ENCODE measurements around the gene PALD1. TPM values are rescaled to one million over a fixed set of nuclear protein-coding genes. Genes with fewer than 3 reads are reported as not detected.

The PALD1 gene
- total RNA-seq, 3 donors from 2014 or later (not counting 1 experiment from before 2014, with no cell fraction given), result 0.21 TPM; not detected in 2

- Histone ChIP-seq H3K9me3 (ENCODE audit: control insufficient read depth, insufficient read depth, low read length) (no peaks in the 10 kb centered on the region), H3K36me3 (ENCODE audit: control insufficient read depth, insufficient read depth, low read length) (no peaks in the 10 kb centered on the region), H3K27me3 (ENCODE audit: control insufficient read depth, insufficient read depth, low read length) (no peaks in the 10 kb centered on the region), H3K4me1 (ENCODE audit: control insufficient read depth, insufficient read depth, low read length) (peaks cover 5% of the 10 kb centered on the region), H3K4me3 (ENCODE audit: low read length) (no peak overlapping the region), H3K27ac (ENCODE audit: low read length) (no peak overlapping the region)
- intact Hi-C loops (cut with micrococcal nuclease), result no loop called here
- no peak overlapping the region for H3K4me3 Mint-ChIP-seq
- no peak for ATAC-seq
- H3K27me3 Mint-ChIP-seq (ENCODE audit: low read depth in 2 of 2), result no peaks in the 10 kb centered on the region
- TF ChIP-seq CTCF (IDR thresholded peaks at IDR 0.05), result no peak
- H3K36me3 Mint-ChIP-seq, result no peaks in the 10 kb centered on the region
- H3K4me1 Mint-ChIP-seq, result peaks cover 0 to 6% of the 10 kb centered on the region in 2 donors
- DNase-seq, result no peak
- H3K9me3 Mint-ChIP-seq, result no peaks in the 10 kb centered on the region
- 88% methylated on average over 8 of the region's 8 CpGs for WGBS (ENCODE audit: insufficient coverage)
- no peak overlapping the region for H3K27ac Mint-ChIP-seq
Observed at GRCh38 chr10:70515035-70515667, 36.6 kb downstream of the PALD1 start.

DNA sequence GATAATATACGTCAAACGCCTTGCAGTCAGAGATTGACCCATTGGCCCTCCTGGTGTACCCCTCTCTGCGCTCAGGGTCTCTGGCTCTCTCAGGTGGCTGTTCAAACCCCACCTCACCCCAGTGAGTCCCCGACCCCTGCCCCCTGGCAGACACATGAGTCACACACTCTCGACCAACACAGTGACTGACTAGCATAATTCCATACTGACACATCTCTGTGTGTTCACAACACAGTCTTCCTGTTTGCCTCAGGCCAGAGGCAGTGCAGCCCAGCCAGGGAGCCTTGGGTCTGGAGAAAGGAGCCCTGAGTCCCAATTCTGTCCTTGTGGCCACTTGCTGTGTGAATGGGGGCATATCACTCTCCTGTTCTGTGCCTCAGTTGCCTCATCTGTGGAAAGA, 40.1 kb downstream of the PALD1 start:
- Histone ChIP-seq H3K27ac (ENCODE audit: low read length) (no peak overlapping the region), H3K9me3 (ENCODE audit: control insufficient read depth, insufficient read depth, low read length) (no peaks in the 10 kb centered on the region), H3K27me3 (ENCODE audit: control insufficient read depth, insufficient read depth, low read length) (no peaks in the 10 kb centered on the region), H3K4me1 (ENCODE audit: control insufficient read depth, insufficient read depth, low read length) (peaks cover 16% of the 10 kb centered on the region), H3K36me3 (ENCODE audit: control insufficient read depth, insufficient read depth, low read length) (no peaks in the 10 kb centered on the region), H3K4me3 (ENCODE audit: low read length) (no peak overlapping the region)
- ATAC-seq, result no peak
- Mint-ChIP-seq H3K27ac (no peak overlapping the region), H3K4me3 (no peak overlapping the region), H3K27me3 (ENCODE audit: low read depth in 2 of 2) (no peaks in the 10 kb centered on the region), H3K36me3 (no peaks in the 10 kb centered on the region), H3K4me1 (no peaks in the 10 kb centered on the region), H3K9me3 (no peaks in the 10 kb centered on the region)
- no peak for TF ChIP-seq CTCF (IDR thresholded peaks at IDR 0.05)
- intact Hi-C loops (cut with micrococcal nuclease), result no loop called here
- 91% methylated on average over 5 of the region's 5 CpGs for WGBS (ENCODE audit: insufficient coverage)
- no peak for DNase-seq

GRCh38 chr10:70523057-70523456, 44.5 kb downstream of the PALD1 start:
- Mint-ChIP-seq H3K27ac (no peak overlapping the region), H3K4me1 (no peaks in the 10 kb centered on the region), H3K27me3 (ENCODE audit: low read depth in 2 of 2) (no peaks in the 10 kb centered on the region), H3K36me3 (no peaks in the 10 kb centered on the region), H3K4me3 (no peak overlapping the region), H3K9me3 (no peaks in the 10 kb centered on the region)
- H3K27ac ChIP-seq (ENCODE audit: low read length), result no peak overlapping the region
- no peak for DNase-seq
- no peak for TF ChIP-seq CTCF (IDR thresholded peaks at IDR 0.05)
- no peaks in the 10 kb centered on the region for H3K9me3 ChIP-seq (ENCODE audit: control insufficient read depth, insufficient read depth, low read length)
- no peak overlapping the region for H3K4me3 ChIP-seq (ENCODE audit: low read length)
- WGBS (ENCODE audit: insufficient coverage), result 62% methylated on average over 6 of the region's 6 CpGs
- H3K27me3 ChIP-seq (ENCODE audit: control insufficient read depth, insufficient read depth, low read length), result no peaks in the 10 kb centered on the region
- H3K4me1 ChIP-seq (ENCODE audit: control insufficient read depth, insufficient read depth, low read length), result peaks cover 17% of the 10 kb centered on the region
- intact Hi-C loops (cut with micrococcal nuclease), result no loop called here
- no peak for ATAC-seq
- no peaks in the 10 kb centered on the region for H3K36me3 ChIP-seq (ENCODE audit: control insufficient read depth, insufficient read depth, low read length)

- no peak for DNase-seq
- 94% methylated on average over 4 of the region's 4 CpGs for WGBS (ENCODE audit: insufficient coverage)
- Mint-ChIP-seq H3K27me3 (ENCODE audit: low read depth in 2 of 2) (no peaks in the 10 kb centered on the region), H3K27ac (no peak overlapping the region), H3K9me3 (no peaks in the 10 kb centered on the region), H3K4me3 (no peak overlapping the region), H3K4me1 (no peaks in the 10 kb centered on the region), H3K36me3 (no peaks in the 10 kb centered on the region)
- ATAC-seq, result no peak
- H3K4me1 ChIP-seq (ENCODE audit: control insufficient read depth, insufficient read depth, low read length), result peaks cover 17% of the 10 kb centered on the region
- no peak overlapping the region for H3K4me3 ChIP-seq (ENCODE audit: low read length)
- H3K27me3 ChIP-seq (ENCODE audit: control insufficient read depth, insufficient read depth, low read length), result no peaks in the 10 kb centered on the region
- intact Hi-C loops (cut with micrococcal nuclease), result no loop called here
- TF ChIP-seq CTCF (IDR thresholded peaks at IDR 0.05), result no peak
- no peaks in the 10 kb centered on the region for H3K36me3 ChIP-seq (ENCODE audit: control insufficient read depth, insufficient read depth, low read length)
- H3K27ac ChIP-seq (ENCODE audit: low read length), result no peak overlapping the region
- no peaks in the 10 kb centered on the region for H3K9me3 ChIP-seq (ENCODE audit: control insufficient read depth, insufficient read depth, low read length)
Observed at GRCh38 chr10:70523549-70523948, 45.0 kb downstream of the PALD1 start.

Measured in natural killer cell (primary cell).